ENCODE measurements around the gene HDAC4.

DNA sequence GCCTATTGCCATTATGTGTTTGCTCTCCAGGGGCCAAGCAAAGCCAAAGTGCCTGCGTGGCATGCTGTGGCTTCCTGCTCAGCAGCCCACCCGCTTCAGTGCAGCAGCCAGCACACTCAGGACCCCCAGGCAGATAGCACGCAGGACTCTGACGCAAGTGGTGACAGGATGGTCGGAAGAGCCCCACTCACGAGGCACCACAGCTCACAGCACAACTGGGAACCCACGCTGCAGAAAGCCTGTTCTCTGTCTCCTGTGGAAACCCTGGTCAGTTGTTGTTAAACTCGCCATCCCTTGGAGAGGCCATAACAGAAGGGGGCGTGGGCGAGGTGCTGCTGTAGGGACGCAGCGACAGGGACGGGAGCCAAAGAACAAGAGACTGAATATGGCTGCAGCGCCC lies 76.4 kb downstream of the HDAC4 start:
- TF ChIP-seq, protein P1, sequence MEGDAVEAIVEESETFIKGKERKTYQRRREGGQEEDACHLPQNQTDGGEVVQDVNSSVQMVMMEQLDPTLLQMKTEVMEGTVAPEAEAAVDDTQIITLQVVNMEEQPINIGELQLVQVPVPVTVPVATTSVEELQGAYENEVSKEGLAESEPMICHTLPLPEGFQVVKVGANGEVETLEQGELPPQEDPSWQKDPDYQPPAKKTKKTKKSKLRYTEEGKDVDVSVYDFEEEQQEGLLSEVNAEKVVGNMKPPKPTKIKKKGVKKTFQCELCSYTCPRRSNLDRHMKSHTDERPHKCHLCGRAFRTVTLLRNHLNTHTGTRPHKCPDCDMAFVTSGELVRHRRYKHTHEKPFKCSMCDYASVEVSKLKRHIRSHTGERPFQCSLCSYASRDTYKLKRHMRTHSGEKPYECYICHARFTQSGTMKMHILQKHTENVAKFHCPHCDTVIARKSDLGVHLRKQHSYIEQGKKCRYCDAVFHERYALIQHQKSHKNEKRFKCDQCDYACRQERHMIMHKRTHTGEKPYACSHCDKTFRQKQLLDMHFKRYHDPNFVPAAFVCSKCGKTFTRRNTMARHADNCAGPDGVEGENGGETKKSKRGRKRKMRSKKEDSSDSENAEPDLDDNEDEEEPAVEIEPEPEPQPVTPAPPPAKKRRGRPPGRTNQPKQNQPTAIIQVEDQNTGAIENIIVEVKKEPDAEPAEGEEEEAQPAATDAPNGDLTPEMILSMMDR (IDR thresholded peaks at IDR 0.05) = no peak
- no peak for TF ChIP-seq POLR2A (IDR thresholded peaks at IDR 0.05)
